ENCODE results near the gene PRKN. TPM values are rescaled to one million over a fixed set of nuclear protein-coding genes. Genes with fewer than 3 reads are reported as not detected.

PRKN gene
- total and polyA plus RNA-seq, 9 of the 15 experiments (the other 6 are each of a cell fraction or from before 2014, with no cell fraction given), result 0.03 to 0.96 (median 0.15) TPM; not detected in 2

DNA sequence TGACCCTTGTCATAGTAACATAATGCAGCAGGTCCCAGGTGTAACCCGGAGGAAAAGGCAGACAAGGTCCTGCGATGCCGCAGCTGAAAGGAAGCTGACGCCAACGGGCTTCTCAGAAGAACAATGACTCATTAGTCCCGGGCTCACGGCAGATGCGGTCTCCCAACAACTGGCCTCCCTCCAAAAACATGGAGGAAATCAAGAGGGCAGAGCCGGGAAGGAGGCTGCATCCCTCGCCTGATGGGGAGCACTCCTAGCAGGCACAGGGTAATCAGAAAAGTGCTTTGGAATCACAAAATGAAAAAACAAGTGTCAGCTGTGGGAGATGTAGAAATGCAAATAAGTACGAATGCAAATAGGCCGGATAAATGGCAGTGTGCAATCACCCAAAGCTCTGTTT lies 1288.5 kb downstream of the PRKN start (continued):
- TF ChIP-seq MED1 (CRISPR knock-in tag; IDR thresholded peaks at IDR 0.05; ENCODE audit: borderline replicate concordance) (no peak), PHB2 (IDR thresholded peaks at IDR 0.05; ENCODE audit: low read depth) (no peak), NFIX (CRISPR knock-in tag; IDR thresholded peaks at IDR 0.05; ENCODE audit: low read depth) (no peak), HDAC2 (IDR thresholded peaks at IDR 0.05) (no peak), BRD4 (IDR thresholded peaks at IDR 0.05) (no peak), RBBP5 (IDR thresholded peaks at IDR 0.05; ENCODE audit: borderline replicate concordance, insufficient read depth, low read length, poor library complexity, severe bottlenecking) (peak; percentile 39), SAFB (IDR thresholded peaks at IDR 0.05; ENCODE audit: borderline replicate concordance, low read depth, low read length) (no peak), ZNF324 (CRISPR knock-in tag; IDR thresholded peaks at IDR 0.05) (no peak), FOXP1 (CRISPR knock-in tag; IDR thresholded peaks at IDR 0.05) (no peak), NFIC (IDR thresholded peaks at IDR 0.05) (peak; percentile 78), GATAD2B (IDR thresholded peaks at IDR 0.05; ENCODE audit: borderline replicate concordance) (no peak), ZNF79 (CRISPR knock-in tag; IDR thresholded peaks at IDR 0.05; ENCODE audit: low read depth) (no peak), POLR2G (IDR thresholded peaks at IDR 0.05; ENCODE audit: low read depth, low read length) (no peak), SP2 (IDR thresholded peaks at IDR 0.05; ENCODE audit: extremely low read depth, low read depth, low read length, poor library complexity, severe bottlenecking) (no peak), FOXA1 (IDR thresholded peaks at IDR 0.05; ENCODE audit: borderline replicate concordance) (no peak), ZNF253 (CRISPR knock-in tag; conservative IDR thresholded peaks at IDR 0.05) (no peak), SRSF7 (optimal IDR thresholded peaks at IDR 0.05; ENCODE audit: low read depth, low read length) (no peak), PHF8 (IDR thresholded peaks at IDR 0.05; ENCODE audit: borderline replicate concordance, low read length) (peak; percentile 21; the same call in 1 of the 2 replicates), SOX6 (IDR thresholded peaks at IDR 0.05) (peak; percentile 59; the same call in 1 of the 2 replicates), ZNF717 (CRISPR knock-in tag; IDR thresholded peaks at IDR 0.05) (no peak), SMC3 (conservative IDR thresholded peaks at IDR 0.05; ENCODE audit: insufficient read depth, low read depth, low read length) (no peak), GABPA (tag; conservative IDR thresholded peaks at IDR 0.05; ENCODE audit: low read depth) (peak; percentile 46; the same call in 1 of the 2 replicates), RBM34 (IDR thresholded peaks at IDR 0.05; ENCODE audit: borderline replicate concordance, insufficient read depth, low read length) (no peak), TBP (optimal IDR thresholded peaks at IDR 0.05; ENCODE audit: low read depth, low read length) (peak; percentile 94)
- TF ChIP-seq, protein P1, sequence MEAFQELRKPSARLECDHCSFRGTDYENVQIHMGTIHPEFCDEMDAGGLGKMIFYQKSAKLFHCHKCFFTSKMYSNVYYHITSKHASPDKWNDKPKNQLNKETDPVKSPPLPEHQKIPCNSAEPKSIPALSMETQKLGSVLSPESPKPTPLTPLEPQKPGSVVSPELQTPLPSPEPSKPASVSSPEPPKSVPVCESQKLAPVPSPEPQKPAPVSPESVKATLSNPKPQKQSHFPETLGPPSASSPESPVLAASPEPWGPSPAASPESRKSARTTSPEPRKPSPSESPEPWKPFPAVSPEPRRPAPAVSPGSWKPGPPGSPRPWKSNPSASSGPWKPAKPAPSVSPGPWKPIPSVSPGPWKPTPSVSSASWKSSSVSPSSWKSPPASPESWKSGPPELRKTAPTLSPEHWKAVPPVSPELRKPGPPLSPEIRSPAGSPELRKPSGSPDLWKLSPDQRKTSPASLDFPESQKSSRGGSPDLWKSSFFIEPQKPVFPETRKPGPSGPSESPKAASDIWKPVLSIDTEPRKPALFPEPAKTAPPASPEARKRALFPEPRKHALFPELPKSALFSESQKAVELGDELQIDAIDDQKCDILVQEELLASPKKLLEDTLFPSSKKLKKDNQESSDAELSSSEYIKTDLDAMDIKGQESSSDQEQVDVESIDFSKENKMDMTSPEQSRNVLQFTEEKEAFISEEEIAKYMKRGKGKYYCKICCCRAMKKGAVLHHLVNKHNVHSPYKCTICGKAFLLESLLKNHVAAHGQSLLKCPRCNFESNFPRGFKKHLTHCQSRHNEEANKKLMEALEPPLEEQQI (IDR thresholded peaks at IDR 0.05), result no peak
- TF ChIP-seq, protein P2, sequence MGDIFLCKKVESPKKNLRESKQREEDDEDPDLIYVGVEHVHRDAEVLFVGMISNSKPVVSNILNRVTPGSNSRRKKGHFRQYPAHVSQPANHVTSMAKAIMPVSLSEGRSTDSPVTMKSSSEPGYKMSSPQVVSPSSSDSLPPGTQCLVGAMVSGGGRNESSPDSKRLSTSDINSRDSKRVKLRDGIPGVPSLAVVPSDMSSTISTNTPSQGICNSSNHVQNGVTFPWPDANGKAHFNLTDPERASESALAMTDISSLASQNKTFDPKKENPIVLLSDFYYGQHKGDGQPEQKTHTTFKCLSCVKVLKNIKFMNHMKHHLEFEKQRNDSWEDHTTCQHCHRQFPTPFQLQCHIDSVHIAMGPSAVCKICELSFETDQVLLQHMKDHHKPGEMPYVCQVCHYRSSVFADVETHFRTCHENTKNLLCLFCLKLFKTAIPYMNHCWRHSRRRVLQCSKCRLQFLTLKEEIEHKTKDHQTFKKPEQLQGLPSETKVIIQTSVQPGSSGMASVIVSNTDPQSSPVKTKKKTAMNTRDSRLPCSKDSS (IDR thresholded peaks at IDR 0.05; ENCODE audit: low read depth, partially characterized antibody), result no peak
- TF ChIP-seq, protein P3, sequence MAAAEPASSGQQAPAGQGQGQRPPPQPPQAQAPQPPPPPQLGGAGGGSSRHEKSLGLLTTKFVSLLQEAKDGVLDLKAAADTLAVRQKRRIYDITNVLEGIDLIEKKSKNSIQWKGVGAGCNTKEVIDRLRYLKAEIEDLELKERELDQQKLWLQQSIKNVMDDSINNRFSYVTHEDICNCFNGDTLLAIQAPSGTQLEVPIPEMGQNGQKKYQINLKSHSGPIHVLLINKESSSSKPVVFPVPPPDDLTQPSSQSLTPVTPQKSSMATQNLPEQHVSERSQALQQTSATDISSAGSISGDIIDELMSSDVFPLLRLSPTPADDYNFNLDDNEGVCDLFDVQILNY (CRISPR knock-in tag; IDR thresholded peaks at IDR 0.05), result no peak
